GM12875 (cell line): ENCODE data around the gene TYW5.
A peak's percentile ranks its signal among the peaks of the same experiment; 100 is the strongest.

Source experiments
- H3K4me3 ChIP-seq: one replicate; pipeline ENCODE4 v1.5.1; 2011; ENCODE audit warnings: low read depth, low read length, control low read depth
- TF ChIP-seq, protein P1 (sequence below): IDR thresholded peaks from 2 replicates; pipeline ENCODE4 v1.5.1; 2011; ENCODE audit warnings: low read depth, mild to moderate bottlenecking, control low read depth, inconsistent platforms, low read length, moderate library complexity, borderline replicate concordance; ENCODE audit not compliant: insufficient read depth

TYW5 gene

DNA sequence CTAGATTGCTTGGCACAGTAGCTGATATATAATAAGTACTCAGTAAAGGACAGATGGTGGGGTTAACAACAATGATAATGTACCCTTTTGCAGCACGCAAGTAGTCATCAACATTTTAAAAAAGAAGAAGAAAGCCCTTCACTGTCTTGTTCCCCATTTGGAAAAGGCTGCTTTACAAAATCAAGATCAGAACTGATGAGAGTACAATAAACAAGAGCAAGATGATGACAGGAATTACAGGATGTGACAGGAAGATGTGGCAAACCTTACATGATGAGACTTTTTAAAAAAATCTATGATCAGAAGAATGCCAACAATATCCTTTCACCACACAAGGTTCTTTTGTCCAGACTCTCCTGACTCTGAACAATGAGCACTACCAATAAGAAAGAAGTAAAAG is 9.1 kb downstream of the TYW5 start:
- TF ChIP-seq, protein P1, sequence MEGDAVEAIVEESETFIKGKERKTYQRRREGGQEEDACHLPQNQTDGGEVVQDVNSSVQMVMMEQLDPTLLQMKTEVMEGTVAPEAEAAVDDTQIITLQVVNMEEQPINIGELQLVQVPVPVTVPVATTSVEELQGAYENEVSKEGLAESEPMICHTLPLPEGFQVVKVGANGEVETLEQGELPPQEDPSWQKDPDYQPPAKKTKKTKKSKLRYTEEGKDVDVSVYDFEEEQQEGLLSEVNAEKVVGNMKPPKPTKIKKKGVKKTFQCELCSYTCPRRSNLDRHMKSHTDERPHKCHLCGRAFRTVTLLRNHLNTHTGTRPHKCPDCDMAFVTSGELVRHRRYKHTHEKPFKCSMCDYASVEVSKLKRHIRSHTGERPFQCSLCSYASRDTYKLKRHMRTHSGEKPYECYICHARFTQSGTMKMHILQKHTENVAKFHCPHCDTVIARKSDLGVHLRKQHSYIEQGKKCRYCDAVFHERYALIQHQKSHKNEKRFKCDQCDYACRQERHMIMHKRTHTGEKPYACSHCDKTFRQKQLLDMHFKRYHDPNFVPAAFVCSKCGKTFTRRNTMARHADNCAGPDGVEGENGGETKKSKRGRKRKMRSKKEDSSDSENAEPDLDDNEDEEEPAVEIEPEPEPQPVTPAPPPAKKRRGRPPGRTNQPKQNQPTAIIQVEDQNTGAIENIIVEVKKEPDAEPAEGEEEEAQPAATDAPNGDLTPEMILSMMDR = no peak
- no peak overlapping the region for H3K4me3 ChIP-seq

DNA sequence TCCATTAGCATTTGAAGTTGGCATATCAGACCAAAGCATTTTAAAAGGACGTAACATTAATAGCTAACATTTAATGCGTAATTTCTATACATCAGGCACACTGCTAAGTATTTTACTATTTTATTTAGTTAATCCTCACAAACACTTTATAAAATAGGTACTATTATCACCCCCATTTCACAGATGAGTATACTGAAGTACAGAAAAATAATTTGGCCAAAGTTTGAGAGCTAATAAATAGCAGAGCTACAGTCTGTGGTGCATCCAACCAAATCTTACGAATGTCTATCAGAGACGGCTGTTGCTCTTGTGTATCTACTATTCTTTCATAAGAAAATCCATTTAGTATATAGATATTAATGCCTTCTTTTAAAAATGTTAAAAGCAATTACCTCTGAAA is 11.9 kb downstream of the TYW5 start:
- TF ChIP-seq, protein P1 = no peak
- no peak overlapping the region for H3K4me3 ChIP-seq

DNA sequence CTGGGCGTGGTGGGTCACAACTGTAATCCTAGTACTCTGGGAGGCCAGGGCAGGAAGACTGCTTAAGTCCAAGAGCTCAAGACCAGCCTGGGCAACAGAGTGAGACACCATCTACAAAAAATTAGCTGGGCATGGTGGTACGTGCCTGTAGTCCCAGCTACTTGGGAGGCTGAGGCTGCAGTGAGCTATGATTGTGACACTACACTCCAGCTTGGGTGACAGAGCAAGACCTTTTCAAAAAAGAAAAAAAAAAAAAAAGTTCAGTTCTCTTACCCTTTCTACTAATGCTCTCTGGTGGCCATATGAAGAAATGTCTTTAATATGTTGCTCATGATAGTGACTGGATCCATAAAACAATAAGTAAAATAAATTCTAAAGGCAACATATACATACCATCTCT is 14.9 kb downstream of the TYW5 start:
- H3K4me3 ChIP-seq = no peak overlapping the region
- TF ChIP-seq, protein P1 = 0 out of 2 replicates have a peak, but pooled peaks have one; percentile 15

DNA sequence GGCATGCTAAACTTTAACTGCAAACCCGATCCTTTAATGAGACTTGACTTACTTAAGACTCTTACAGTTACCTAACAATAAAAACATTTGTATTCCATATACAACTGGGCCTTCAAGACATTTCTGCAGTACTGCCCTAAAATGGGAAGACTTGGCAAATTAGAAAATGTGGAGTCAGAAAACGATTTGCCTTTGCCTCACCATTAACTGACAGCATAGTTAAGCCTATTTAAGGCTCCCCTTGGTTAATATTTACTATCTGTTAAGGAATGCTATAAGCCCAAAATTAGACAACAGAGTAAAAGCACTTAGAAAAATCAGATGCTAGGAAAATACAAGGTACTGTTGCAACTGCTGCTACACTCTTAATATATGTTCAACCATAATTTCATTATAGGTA is 18.7 kb downstream of the TYW5 start:
- H3K4me3 ChIP-seq = no peak overlapping the region
- TF ChIP-seq, protein P1 = no peak

DNA sequence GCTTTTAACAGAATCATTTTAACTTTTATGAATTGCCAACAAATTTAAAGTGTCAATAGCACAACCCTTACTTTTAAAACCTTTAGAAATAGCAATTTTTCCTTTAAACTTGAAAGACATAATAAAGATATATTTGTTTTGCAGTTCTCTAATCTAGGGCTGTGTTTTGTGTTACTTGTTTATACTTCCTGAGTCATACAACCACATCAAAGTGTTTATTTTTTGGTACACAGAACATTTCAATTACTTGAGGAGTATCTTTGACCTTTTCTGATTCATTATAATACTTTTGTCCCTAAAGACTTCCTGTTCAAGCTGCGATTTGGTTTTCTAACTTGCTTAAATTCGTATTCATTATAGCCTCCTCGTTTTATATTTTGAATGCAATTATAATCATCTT is 21.8 kb downstream of the TYW5 start:
- TF ChIP-seq, protein P1 = no peak
- no peak overlapping the region for H3K4me3 ChIP-seq

DNA sequence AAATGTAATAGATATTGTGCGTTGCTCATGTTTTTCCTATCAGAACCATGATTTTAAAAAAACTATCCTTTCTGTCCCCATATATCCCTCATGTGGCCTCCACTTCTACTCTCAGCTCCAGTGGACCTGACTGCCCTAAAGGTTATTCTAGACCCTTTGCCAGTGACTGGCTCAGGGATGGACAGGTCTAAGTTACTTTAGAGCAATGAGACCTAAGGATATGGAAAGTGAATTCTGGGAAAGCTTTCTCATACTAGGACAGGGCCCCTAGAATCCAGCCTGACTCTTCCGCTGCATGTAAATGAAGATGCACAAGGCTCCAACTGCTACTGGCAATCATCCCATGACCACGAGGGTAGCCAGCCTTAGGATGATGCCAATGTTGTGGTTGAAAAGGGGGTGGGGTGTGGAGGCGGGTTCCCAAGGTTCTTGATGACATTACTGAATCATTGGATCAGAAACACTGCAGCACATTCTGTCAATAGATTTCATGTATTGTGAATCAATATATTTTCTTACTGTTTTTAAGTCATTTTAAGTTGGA is 22.9 kb downstream of the TYW5 start:
- TF ChIP-seq, protein P1 = no peak
- H3K4me3 ChIP-seq = no peak overlapping the region

DNA sequence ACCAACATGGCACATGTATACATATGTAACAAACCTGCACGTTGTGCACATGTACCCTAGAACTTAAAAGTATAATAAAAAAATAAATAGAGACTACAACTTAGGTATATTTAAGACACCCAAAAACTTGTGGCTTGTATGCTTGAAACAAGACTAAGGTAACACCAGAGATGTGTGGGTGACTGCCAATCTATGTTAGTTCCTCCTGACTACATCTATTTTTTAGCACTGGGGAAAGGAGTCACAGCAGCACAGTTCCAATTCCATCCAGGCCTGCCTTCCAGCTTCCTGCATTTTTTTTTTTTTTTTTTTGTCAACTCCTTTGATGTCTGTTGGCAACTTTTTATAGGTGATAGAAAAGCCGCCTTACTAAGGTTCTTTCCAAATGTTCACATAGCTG is 26.0 kb downstream of the TYW5 start:
- TF ChIP-seq, protein P1 = no peak

More for the DNA sequence above, 26.0 kb downstream of the TYW5 start:
- H3K4me3 ChIP-seq = no peak overlapping the region
